Measurements from ENCODE around the gene PIF1.

DNA sequence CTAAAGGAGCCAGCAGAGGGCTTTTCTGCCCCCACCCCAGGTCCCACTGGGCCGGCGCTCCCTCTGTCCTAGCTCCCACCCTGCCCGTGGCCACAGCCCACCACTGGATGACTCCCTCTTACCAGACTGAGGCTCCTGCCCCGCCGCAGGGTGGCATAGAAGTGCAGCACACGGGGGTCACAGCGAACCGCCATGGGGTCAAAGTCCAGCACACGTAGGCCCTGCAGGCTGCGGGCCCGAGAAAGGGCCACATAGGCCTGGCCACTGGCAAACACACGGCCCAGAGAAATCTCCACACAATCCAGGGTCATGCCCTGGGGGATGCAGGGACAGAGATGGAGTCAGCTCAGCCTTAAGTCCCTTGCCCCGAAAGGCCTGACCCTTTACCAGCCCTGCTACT lies 9.0 kb downstream of the PIF1 start:
- TF ChIP-seq, protein P1, sequence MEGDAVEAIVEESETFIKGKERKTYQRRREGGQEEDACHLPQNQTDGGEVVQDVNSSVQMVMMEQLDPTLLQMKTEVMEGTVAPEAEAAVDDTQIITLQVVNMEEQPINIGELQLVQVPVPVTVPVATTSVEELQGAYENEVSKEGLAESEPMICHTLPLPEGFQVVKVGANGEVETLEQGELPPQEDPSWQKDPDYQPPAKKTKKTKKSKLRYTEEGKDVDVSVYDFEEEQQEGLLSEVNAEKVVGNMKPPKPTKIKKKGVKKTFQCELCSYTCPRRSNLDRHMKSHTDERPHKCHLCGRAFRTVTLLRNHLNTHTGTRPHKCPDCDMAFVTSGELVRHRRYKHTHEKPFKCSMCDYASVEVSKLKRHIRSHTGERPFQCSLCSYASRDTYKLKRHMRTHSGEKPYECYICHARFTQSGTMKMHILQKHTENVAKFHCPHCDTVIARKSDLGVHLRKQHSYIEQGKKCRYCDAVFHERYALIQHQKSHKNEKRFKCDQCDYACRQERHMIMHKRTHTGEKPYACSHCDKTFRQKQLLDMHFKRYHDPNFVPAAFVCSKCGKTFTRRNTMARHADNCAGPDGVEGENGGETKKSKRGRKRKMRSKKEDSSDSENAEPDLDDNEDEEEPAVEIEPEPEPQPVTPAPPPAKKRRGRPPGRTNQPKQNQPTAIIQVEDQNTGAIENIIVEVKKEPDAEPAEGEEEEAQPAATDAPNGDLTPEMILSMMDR (IDR thresholded peaks at IDR 0.05 in 2 of 3, conservative IDR thresholded peaks at IDR 0.05 in 1 of 3; ENCODE audit: borderline replicate concordance in 1 of 3, insufficient read depth in 1 of 3, low read depth in 2 of 3, low read length in 2 of 3): no peak
- no peak for TF ChIP-seq ZNF274 (IDR thresholded peaks at IDR 0.05; ENCODE audit: low read depth, low read length)

All from HCT116 (cell line).